ENCODE results near the gene VSTM2L. TPM values are rescaled to one million over a fixed set of nuclear protein-coding genes. Genes with fewer than 3 reads are reported as not detected.

The VSTM2L gene
- polyA plus RNA-seq, 1 of the 3 experiments (the other 2 are of a cell fraction) = 5.1 TPM

DNA sequence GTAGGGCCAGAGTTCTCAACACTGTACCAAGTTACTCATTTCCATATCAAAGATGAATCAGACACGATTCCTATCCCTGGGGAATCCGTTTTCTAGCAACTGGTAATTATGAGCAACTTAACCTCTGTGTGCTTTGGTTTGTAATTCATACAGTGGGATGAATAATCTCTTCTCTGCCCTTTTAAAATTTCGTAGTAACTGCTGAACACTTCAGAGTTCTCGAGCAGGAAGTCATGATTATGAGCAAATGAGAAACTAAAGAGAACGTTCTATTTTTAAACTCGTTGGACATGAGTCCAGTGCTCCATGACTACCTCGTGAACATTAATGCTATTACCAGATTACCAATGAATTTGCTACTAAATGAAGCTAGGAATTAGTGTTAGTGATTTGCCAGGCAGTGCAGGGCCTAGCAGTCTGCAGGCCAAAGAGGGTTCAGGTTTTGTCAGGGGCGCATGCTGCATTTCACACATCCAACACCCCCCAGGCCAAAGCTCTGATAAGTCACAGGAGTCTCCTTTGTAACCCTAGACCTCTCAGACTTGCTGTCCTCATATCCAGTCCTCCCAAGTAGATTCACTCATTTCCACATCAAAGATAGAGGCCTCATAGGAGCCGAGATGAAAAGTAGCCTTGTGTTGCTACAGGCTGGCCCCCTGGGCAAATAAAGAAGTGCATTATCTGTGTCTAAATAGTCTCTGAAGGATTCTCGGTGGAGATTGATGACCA is 45.8 kb upstream of the VSTM2L start:
- no peak overlapping the region for H3K4me3 ChIP-seq (ENCODE audit: low read depth in 2 of 2, low read length in 1 of 2)
- H3K27ac ChIP-seq (ENCODE audit: low read depth in 2 of 2, low read length in 1 of 2) = no peak overlapping the region
- DNase-seq = no peak
- H2AFZ ChIP-seq (ENCODE audit: low read depth) = no peak overlapping the region
- ChIA-PET CTCF (interaction anchor here (1.0 kb wide), 1 partner anchor 42 kb away, joined by 3 read pairs; no protein-coding TSS in a partner anchor), POLR2A (no interaction called here)
- peaks cover 3 to 39% of the 10 kb centered on the region in 2 experiments for H3K36me3 ChIP-seq (replicated peaks in 1 of 2; ENCODE audit: control insufficient read depth in 1 of 2, insufficient read depth in 2 of 2, low read length in 1 of 2)
- no peaks in the 10 kb centered on the region for H3K79me2 ChIP-seq (ENCODE audit: insufficient read depth)
- TF ChIP-seq JUND (IDR thresholded peaks at IDR 0.05) = no peak
- no peak for TF ChIP-seq RAD21 (IDR thresholded peaks at IDR 0.05; ENCODE audit: low read length)
- TF ChIP-seq TEAD4 (IDR thresholded peaks at IDR 0.05; ENCODE audit: borderline replicate concordance, insufficient read depth) = no peak
- TF ChIP-seq FOSL2 (IDR thresholded peaks at IDR 0.05; ENCODE audit: borderline replicate concordance, low read depth) = no peak
- no peak for TF ChIP-seq EP300 (IDR thresholded peaks at IDR 0.05; ENCODE audit: borderline replicate concordance in 1 of 2, low read depth in 1 of 2, low read length in 1 of 2)
- TF ChIP-seq ELF1 (IDR thresholded peaks at IDR 0.05) = no peak
- TF ChIP-seq NRF1 (IDR thresholded peaks at IDR 0.05; ENCODE audit: low read depth, low read length) = no peak
- no peak for TF ChIP-seq IRF3 (IDR thresholded peaks at IDR 0.05; ENCODE audit: low read depth, low read length)
- TF ChIP-seq TAF1 (IDR thresholded peaks at IDR 0.05; ENCODE audit: borderline replicate concordance, low read depth, low read length) = no peak
- TF ChIP-seq, protein P1, sequence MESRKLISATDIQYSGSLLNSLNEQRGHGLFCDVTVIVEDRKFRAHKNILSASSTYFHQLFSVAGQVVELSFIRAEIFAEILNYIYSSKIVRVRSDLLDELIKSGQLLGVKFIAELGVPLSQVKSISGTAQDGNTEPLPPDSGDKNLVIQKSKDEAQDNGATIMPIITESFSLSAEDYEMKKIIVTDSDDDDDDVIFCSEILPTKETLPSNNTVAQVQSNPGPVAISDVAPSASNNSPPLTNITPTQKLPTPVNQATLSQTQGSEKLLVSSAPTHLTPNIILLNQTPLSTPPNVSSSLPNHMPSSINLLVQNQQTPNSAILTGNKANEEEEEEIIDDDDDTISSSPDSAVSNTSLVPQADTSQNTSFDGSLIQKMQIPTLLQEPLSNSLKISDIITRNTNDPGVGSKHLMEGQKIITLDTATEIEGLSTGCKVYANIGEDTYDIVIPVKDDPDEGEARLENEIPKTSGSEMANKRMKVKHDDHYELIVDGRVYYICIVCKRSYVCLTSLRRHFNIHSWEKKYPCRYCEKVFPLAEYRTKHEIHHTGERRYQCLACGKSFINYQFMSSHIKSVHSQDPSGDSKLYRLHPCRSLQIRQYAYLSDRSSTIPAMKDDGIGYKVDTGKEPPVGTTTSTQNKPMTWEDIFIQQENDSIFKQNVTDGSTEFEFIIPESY (IDR thresholded peaks at IDR 0.05; ENCODE audit: borderline replicate concordance, low read depth) = no peak
- no peak for TF ChIP-seq CHD2 (IDR thresholded peaks at IDR 0.05; ENCODE audit: low read length, partially characterized antibody)
- TF ChIP-seq MXI1 (IDR thresholded peaks at IDR 0.05; ENCODE audit: low read depth, low read length) = no peak
- no peak for TF ChIP-seq SMC3 (IDR thresholded peaks at IDR 0.05; ENCODE audit: low read depth, low read length)
- TF ChIP-seq MAX (IDR thresholded peaks at IDR 0.05; ENCODE audit: low read depth) = no peak
- no peak for TF ChIP-seq RCOR1 (IDR thresholded peaks at IDR 0.05; ENCODE audit: low read length)
- no peaks in the 10 kb centered on the region; a peak in 1 of 4 replicates for H3K4me1 ChIP-seq (ENCODE audit: control insufficient read depth in 1 of 2, insufficient read depth in 2 of 2, low read depth in 1 of 2, low read length in 1 of 2)
- no peaks in the 10 kb centered on the region for H3K9me2 ChIP-seq
- no peaks in the 10 kb centered on the region for H3K9me3 ChIP-seq
- H3K4me2 ChIP-seq = no peak overlapping the region
- no peaks in the 10 kb centered on the region for H4K20me1 ChIP-seq (ENCODE audit: insufficient read depth)
- WGBS (ENCODE audit: low lambda C conversion rate) = 95% methylated on average over 10 of the region's 10 CpGs
- no peak overlapping the region for H3K9ac ChIP-seq
- no peaks in the 10 kb centered on the region for H3F3A ChIP-seq (replicated peaks; ENCODE audit: insufficient read depth)
- no peaks in the 10 kb centered on the region for H3K27me3 ChIP-seq (ENCODE audit: insufficient read depth)

All from SK-N-SH (cell line).